ENCODE data around the gene KCNC1. TPM values are rescaled to one million over a fixed set of nuclear protein-coding genes. Genes with fewer than 3 reads are reported as not detected.

The KCNC1 gene
- total and polyA plus RNA-seq, 2 of the 13 experiments (the other 11 are each of a cell fraction or from before 2014, with no cell fraction given), result 0.01 to 0.04 TPM

GRCh38 chr11:17793642-17794170 lies 59.1 kb downstream of the KCNC1 start:
- Histone ChIP-seq H3K27ac (ENCODE audit: extremely low read length, insufficient read depth, low read length) (no peak overlapping the region), H4K20me1 (ENCODE audit: insufficient read depth, low read length) (no peaks in the 10 kb centered on the region), H3K4me3 (replicated peaks in 1 of 3; ENCODE audit: insufficient read depth in 1 of 3, low read depth in 2 of 3, low read length in 3 of 3) (no peak overlapping the region), H3K27me3 (ENCODE audit: control insufficient read depth in 1 of 2, insufficient read depth in 2 of 2, low read length in 2 of 2) (no peaks in the 10 kb centered on the region), H3K4me1 (ENCODE audit: insufficient read depth, low read length) (no peaks in the 10 kb centered on the region), H3K36me3 (replicated peaks in 1 of 2; ENCODE audit: control insufficient read depth in 1 of 2, insufficient read depth in 2 of 2, low read length in 2 of 2) (peaks cover 0 to 3% of the 10 kb centered on the region in 2 experiments; a peak in 2 of 5 replicates), H3K79me2 (ENCODE audit: insufficient read depth, low read length) (no peaks in the 10 kb centered on the region), H3K4me2 (ENCODE audit: low read depth, low read length) (no peak overlapping the region), H3K9ac (ENCODE audit: insufficient read depth, low read depth, low read length) (no peak overlapping the region), H3K9me3 (ENCODE audit: low read length) (no peaks in the 10 kb centered on the region), H2AFZ (ENCODE audit: low read length) (no peak overlapping the region)
- ChIA-PET CTCF (ENCODE audit: low intra/inter-chr PET ratio, low total read pairs) (no interaction called here), POLR2A (no interaction called here)
- DNase-seq (ENCODE audit: low spot score) (no peak), FAIRE-seq (no peak), ATAC-seq (no peak)
- in situ Hi-C loops (cut with HindIII; ENCODE audit: extremely low pct_ligation_motif_present, low pct_unique_long_range_greater_than_20kb) (no loop called here), intact Hi-C loops (cut with micrococcal nuclease; ENCODE audit: unreplicated experiment) (no loop called here)
- WGBS (ENCODE audit: low lambda C conversion rate), result 100% methylated on average over 1 of the region's 7 CpGs
- BruUV-seq (replicated peaks), result no TSS peak
- TF ChIP-seq ZNF121 (CRISPR knock-in tag; IDR thresholded peaks at IDR 0.05), result no peak
- TF ChIP-seq E2F5 (CRISPR knock-in tag; conservative IDR thresholded peaks at IDR 0.05), result no peak

GRCh38 chr11:17794981-17795380 lies 60.4 kb downstream of the KCNC1 start:
- no peak overlapping the region for H3K4me2 ChIP-seq (ENCODE audit: low read depth, low read length)
- H3K9ac ChIP-seq (ENCODE audit: insufficient read depth, low read depth, low read length), result no peak overlapping the region
- no TSS peak for BruUV-seq (replicated peaks)
- intact Hi-C loops (cut with micrococcal nuclease; ENCODE audit: unreplicated experiment) (no loop called here), in situ Hi-C loops (cut with HindIII; ENCODE audit: extremely low pct_ligation_motif_present, low pct_unique_long_range_greater_than_20kb) (no loop called here)
- 100% methylated on average over 5 of the region's 5 CpGs for WGBS (ENCODE audit: low lambda C conversion rate)
- FAIRE-seq (no peak), DNase-seq (ENCODE audit: low spot score) (no peak), ATAC-seq (no peak)
- H3K27me3 ChIP-seq (ENCODE audit: control insufficient read depth in 1 of 2, insufficient read depth in 2 of 2, low read length in 2 of 2), result no peaks in the 10 kb centered on the region
- H3K27ac ChIP-seq (ENCODE audit: extremely low read length, insufficient read depth, low read length), result no peak overlapping the region
- no peaks in the 10 kb centered on the region for H4K20me1 ChIP-seq (ENCODE audit: insufficient read depth, low read length)
- peaks cover 0 to 9% of the 10 kb centered on the region in 2 experiments; a peak in 3 of 5 replicates for H3K36me3 ChIP-seq (replicated peaks in 1 of 2; ENCODE audit: control insufficient read depth in 1 of 2, insufficient read depth in 2 of 2, low read length in 2 of 2)
- no peak overlapping the region for H2AFZ ChIP-seq (ENCODE audit: low read length)
- POLR2A ChIA-PET, result no interaction called here
- no peaks in the 10 kb centered on the region for H3K9me3 ChIP-seq (ENCODE audit: low read length)
- H3K4me3 ChIP-seq (replicated peaks in 1 of 3; ENCODE audit: insufficient read depth in 1 of 3, low read depth in 2 of 3, low read length in 3 of 3), result no peak overlapping the region
- CTCF ChIA-PET (ENCODE audit: low intra/inter-chr PET ratio, low total read pairs), result no interaction called here
- no peaks in the 10 kb centered on the region for H3K79me2 ChIP-seq (ENCODE audit: insufficient read depth, low read length)
- H3K4me1 ChIP-seq (ENCODE audit: insufficient read depth, low read length), result no peaks in the 10 kb centered on the region
- TF ChIP-seq PREB (CRISPR knock-in tag; IDR thresholded peaks at IDR 0.05) (no peak), IRF2 (CRISPR knock-in tag; IDR thresholded peaks at IDR 0.05) (no peak), NFRKB (IDR thresholded peaks at IDR 0.05) (no peak), ZNF646 (CRISPR knock-in tag; IDR thresholded peaks at IDR 0.05) (no peak), KMT2A (CRISPR knock-in tag; IDR thresholded peaks at IDR 0.05) (no peak)

Data from HepG2 (cell line).